Left renal cortex interstitium (tissue), 4 donors: ENCODE data around the gene TNS4. TPM values are rescaled to one million over a fixed set of nuclear protein-coding genes. Genes with fewer than 3 reads are reported as not detected.

ENCODE experiments used
- DNase-seq, 4 donors: peaks; one replicate each; pipeline ENCODE4 v3.0.0-alpha.2; 2013; ENCODE audit warnings: low read depth in 4 of 4, low spot score in 2 of 4, missing footprints in 1 of 4
- polyA plus RNA-seq, 4 donors: library from polyadenylated mRNA; unstranded; fragments of 120-200 nt; gene quantifications; one replicate each; pipeline ENCODE4 v1.2.1, GENCODE V29; 2013; ENCODE audit not compliant: insufficient read length in 4 of 4

TNS4 gene
- polyA plus RNA-seq, 4 donors: 0.05 to 0.32 (median 0.14) TPM

DNA sequence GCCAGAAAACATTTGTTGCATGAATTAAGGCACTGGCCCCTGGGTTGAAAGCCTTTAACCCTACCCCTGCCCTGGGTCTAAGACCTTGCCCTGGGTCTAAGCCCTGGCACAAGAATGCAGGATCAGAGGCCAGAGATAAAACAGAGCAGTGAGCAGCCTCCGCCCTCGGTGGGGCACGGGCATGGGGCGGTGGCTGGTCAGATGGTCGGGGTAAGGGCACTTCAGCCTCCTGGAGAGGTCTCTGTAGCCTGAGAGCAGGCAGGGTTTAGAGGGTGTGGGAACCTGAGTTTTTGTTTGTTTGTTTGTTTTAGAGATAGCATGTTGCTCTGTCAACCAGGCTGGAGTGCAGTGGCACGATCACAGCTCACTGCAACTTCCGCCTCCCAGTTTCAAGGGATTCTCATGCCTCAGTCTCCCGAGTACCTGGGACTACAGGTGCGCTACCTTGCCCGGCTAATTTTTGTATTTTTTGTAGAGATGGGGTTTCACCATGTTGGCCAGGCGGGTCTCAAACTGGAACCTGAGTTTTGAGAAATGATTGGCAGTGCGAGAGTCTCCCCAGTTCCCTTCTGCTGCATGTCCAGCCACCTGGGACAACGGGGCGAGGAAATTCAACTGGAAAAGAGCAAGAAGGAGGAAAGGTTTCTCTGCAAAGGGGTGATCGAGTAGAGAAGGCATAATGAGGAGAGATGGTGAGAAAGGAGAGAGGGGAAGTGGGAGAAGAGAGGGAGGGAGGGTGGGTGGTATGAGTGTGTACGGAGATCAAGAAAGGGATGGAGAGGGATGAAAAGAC lies 27.7 kb downstream of the TNS4 start:
- no peak for DNase-seq

DNA sequence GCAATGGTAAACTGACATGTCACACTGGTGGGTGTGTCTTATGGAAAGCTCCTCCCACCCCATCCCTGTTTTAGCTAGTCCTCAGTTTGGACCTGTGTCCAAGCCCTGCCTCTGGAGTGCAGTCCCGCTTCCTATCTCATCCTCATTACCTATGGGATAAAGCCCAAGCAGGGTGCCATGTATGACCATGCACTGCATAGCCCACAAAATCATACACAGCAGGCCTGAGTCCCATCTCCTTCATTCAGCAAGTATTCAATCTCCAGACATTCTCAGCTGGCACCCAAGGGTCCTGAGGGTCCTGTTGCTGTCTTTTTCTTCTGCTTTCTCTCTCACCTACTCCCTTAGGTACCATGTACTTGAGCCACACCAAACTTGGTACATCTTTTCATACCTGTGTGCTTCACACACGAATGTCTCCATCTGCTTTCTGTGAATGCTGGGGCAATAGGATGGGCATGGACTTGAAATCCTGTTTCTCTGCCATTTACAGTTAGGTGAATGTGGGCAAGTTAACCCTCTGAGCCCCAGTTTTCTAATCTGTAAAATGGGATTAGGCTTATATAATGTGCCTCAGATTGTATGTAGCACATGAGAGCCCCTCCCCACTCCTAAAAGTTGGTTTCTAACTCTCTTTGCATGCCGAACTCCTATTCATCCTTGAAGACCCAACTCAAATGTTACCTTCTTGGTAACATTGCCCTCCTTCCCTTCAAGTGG lies 28.5 kb downstream of the TNS4 start:
- no peak for DNase-seq

DNA sequence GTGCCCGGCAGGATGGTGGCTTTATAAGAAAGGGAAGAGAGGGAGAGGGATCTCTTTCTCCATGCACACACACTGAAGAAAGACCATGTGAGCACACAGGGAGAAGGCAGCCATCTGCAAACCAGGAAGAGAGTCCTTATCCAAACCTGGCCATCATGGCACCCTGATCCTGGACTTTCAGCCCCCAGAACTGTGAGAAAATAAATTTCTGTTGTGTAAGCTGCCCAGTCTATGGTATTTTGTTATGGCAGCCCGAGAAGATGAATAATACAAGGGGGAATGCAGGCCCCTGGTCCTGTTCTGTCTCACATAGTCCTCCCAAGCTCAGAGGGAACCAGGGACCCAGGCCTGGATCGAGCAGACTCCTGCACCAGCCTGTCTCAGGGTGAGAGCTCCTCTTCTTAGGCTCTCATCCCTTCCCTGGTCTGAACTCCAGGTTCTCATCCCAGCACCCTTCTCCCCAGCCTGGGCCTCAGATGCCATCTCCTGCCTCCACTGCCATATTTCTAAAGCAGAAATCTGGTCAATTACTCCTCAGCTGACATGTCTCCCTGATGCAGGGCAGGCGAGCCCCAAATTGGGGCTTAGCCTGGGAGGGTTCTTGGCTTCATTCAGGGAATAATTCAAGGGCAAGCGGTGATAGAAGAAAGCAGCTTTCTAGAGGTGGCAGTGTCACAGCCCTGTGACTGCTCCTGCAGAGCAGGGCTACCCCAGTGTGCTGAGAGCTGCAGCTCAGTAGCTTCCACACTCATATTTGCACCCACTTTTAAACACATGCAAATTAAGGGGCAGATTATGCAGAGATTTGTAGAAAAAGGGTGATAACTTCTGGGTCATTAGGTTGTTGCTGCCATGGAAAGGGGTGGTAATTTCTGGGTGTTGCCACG lies 29.3 kb downstream of the TNS4 start:
- DNase-seq: no peak

DNA sequence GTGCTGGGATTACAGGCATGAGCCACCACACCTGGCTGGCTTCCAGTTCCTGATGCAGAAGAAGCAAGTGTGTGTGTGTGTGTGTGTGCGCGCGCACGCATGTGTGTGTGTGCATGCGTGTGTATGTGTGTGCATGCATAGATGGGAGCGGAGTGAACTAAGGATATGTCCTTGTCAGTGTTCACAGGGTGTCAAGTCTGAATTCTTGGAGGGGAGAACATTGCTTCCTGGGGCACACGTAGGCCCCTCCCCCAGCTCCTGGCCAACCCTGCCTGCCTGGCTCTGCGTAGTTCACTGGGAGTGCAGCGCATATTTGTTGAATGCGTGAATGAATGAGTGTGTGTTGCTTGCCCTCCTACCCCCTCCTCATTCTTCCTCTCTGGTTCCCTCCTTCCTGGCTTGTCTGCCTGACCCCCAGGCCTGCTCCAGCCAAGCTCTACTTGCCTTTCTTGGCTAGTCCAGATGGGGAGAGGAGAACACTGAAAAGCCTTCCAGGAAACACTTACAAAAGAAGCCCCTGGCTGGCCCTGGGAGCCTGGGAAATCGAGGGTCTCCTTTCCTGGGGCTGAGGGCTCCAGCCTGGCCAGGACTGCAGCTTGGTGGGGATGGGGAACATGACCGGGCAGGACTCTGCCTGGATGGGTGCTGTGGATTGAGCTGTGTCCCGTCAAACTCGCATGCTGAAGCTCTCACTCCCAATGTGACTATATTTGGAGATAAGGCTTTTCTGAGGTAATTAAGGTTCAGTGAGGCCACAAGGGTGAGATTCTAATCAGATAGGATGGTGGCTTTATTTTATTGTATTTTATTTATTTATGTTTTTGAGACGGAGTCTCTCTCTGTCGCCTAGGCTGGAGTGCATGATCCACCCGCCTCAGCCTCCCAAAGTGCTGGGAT lies 30.2 kb downstream of the TNS4 start:
- DNase-seq: no peak

DNA sequence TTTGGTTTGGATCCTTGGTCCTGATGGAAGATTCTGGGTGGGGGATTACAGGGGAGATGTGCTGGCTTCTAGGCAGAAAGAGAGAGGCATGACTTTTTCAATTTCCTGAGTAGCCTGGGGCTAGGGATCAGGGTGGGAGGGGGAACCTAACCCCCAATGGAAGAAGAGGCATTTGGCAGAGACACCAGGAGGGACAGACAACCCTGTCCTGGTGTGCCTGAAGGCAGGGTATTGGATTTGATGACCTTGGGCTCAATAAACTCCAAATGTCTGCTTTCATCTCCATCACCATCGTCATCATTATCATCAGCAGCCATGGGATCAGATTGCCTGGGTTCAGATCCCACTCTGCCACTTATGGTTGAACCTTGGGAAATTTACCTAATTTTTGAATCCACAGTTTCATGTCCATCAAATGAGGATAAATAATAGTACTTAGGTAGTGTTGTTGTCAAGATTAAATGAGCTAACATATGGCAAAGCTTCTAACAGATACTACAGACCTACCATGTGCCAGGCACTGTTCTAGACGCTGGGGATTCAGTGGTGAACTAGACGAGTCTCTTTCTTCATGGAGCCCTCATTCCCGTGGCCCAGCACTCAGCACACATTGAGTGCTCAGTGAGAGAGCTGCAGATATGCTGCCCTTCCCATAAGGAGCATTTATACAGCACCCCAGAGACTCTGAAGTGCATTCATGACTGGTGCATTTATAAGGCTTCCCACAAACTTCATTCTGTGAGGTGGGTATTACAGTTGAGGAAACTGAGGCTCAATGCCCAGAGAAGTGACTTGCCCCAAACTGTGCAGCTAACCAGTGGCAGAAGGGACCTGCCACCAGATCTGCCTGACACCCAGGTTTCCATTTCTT lies 31.4 kb downstream of the TNS4 start:
- no peak for DNase-seq

DNA sequence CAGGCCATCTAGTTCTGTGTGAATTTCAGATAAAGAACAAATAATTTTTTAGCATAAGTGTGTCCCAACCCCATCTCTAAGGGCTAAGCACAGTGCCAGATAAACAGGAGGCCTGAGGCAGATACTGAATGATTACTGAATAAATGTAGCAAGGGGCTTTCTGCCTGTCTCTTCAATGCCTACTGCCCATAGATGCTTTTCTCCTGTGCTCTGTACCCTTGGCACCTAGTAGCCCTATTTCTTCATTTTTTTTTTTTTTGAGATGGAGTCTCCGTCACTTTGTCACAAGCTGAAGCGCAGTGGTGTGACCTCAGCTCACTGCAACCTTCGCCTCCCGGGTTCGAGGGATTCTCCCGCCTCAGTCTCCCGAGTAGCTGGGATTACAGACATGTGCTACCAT lies 32.9 kb downstream of the TNS4 start:
- no peak for DNase-seq

DNA sequence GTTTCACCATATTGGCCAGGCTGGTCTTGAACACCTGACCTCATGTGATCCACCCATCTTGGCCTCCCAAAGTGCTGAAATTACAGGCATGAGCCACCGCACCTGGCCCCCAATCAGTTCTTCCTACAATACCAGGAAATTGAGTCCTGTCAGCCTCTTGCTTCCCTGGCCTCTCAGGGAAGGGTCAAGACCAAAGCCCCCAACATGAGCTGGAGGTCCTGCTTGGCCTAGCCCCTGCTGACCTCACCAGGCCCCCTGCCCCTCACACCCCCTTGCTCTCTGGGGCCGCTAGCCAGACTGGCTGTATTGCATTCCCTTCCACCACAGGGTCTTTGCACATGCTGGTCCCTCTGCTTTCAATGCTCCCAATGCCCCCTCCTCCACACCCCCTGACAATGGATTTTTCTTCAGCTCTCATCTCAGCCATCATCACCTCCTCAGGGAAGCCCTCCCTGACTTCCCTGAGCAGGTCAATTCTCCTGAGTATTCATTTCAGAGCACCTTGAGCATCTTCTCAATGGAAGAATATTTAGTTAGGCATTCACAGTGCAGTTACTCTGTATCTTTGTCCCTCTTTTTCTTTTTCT lies 34.0 kb downstream of the TNS4 start:
- DNase-seq: no peak

DNA sequence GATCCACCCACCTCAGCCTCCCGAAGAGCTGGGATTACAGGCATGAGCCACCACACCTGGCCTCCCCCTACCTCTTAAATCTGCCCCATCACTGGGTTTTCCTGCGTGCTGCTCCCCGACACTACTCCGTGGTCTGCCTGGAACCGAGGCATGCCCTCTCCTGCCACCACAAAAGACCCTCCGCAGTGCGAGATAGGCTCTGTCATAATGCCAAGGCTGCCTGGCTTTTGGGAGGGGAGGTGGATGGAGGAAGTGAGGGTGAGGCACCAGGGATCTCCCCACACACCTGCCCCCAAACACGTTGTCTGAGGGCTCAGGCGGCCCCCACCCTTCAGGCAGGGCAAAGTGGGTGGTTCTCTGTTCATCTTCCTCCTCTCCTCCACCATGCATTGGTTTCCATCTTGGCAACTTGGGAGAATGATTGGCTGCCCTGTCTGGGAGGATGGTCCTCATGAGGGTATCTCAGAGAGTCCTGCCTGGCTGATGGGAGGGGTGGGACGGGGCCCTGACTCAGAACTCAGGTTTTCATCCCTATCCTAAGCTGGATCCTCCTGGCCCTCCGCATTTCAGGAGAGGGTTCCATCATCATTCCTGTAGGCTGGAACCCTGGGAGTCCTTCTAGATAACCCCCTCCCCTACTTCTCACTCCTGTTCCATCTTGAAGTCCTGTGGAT lies 35.0 kb downstream of the TNS4 start:
- no peak for DNase-seq

DNA sequence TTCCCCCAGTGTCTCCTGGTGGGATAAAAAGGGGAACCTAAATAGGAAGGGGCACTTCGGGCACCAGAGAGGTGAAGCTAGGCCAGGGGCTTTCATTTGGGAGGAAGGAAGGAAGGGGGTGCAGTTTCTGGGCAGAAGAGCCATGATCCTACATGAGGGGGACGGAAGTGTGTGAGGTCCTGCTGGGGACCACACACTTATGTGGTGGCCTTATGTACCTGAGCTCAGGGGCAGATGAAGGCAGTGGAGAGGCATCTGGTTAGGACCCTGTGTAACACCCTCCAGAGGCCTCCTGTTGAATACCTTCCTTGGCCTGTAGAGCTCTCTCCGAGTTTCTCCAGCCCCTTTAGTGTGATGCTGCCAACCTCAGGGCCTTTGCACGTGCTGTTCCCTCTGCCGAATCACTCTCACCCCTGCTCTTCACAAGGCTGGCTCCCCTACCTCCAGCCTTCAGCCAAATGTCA lies 37.0 kb downstream of the TNS4 start:
- DNase-seq: no peak

DNA sequence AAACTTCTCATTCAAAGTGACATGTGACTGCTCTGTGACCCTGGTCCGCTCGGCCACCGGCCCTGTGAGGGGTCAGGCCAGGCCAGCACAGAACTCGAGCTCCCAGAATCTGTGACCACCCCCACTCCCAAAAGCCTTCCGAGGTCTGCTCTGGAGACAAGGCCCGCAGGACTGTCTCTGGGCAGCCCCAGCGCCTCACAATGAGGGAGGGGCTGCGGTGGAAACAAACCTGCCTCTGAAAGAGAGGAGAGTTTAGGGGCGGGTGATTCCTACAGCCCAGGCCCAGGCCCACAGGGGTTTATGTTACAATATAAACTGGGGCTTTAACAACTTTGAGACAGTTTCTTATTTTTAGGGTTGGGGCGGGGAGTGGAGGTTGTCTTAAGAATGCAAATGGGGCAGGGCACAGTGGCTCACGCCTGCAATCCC lies 38.3 kb downstream of the TNS4 start:
- no peak for DNase-seq

DNA sequence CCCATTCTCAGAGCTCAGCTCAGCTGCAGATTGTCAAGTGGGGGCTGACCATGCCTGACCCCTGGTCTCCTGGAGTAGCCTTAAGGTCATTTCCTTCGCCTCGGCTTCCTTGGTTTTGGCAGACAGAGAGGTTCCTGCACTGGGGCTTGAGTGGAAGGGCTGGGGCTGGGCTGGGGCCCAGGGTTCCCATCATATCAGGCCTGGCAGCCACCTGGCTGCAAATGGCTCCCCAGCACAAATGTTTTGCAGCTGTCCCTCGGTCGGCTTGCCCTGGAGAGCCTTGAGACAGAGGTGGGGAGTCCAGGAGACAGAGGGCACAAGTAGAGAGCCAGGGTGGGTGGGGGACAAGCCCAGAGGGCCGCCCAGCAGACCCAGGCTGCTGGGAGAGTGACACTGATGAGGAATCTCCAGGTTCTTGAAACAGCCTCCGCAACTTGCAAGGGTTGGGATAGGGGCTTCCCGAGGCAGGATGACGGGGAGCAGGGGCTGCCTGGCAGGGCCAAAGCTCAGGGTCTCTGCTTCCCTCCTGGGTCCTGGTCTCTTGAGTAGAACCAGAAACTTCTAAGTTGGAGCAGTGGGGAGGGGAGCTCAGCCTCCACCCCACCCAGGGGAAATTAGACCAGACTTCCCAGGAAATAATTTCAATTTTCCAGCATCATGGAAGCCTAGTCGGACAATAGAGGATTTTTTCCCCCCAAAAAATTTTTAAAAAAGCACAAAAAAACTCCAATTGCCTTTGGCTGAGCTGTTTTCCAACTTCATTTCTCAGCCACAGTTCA lies 38.9 kb downstream of the TNS4 start:
- DNase-seq: no peak

DNA sequence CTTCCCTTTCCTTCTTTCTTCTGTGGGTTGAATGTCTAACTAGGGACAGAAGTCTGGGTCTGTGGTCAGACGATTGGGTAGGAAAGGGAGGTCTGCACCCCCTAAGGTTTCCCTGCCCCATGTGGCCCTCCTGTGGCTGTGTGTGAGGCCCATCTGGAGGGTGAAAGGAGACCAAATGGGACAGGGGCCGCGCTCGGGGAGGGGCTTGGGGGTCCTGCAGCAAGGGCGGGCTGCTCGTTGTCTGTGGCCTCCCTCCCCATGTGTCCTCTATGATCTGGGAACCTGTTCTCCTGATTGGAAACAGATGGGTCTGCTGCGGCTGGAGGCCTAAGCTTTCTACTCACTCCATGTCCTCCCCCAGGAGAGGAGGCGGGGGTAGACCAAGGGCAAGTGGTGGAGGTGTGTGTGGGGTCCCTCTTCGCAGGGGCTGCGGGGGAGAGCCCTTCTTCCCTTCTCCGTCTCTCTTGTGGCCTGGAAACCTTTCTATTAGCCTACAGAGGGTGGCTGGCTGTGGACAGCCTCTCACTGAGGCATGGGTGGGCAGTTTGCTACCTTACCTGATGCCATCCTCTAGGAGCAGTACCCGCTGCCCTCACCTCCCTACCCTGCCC lies 39.6 kb downstream of the TNS4 start:
- no peak for DNase-seq

DNA sequence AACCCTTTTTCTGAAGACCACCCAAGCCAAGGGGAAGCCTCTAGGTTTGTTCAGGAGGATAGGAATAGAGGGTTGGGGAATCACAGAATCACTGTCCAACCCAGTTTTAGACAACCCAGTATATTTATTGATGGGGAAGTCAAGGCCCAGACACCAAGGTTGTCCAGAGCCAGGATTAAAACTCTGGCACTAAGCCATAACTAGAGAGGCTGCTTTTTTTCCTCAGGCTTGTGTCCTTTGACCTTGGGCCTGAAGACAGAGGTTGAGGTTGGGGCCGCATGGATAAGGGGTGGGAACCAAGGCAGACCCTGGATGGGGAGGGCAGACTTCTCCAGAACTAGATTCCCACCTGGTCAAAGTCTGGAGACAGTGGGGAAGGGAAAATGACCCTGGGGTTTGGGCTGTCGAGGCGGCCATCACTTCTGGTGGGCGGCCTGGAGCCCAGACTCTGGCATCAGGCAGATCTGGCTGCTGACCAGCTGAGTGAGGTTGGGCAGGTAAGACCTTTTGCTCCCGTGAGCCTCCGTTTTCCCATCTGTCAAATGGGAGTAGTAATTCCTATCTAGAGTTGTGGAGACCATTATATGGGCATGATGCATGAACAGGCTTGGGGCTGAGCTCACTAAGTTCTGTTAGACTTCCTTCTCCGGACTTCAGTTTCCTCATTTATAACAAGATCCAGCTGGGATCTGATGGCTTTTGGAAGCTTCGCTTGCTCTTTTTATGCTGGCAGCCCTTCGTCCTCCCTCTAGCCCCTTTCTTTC lies 40.3 kb downstream of the TNS4 start:
- no peak for DNase-seq

DNA sequence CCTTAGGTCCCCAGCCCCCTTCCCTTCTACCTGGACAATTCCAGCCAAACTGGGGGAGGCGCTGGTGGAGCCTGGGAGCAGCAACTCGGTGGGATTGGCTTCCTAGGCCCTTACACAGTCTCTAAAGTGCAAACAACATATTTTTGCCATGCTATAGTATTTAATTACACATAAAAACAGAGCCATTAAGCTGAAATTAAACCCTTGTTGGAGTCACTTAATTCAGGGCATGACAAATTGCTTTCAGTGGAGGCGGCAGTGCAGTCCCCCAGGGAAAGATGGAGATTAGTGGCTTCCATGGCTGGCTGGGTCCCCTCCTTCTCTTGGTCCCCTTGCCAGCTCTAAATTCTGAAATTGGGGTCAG lies 40.8 kb downstream of the TNS4 start:
- DNase-seq: no peak

DNA sequence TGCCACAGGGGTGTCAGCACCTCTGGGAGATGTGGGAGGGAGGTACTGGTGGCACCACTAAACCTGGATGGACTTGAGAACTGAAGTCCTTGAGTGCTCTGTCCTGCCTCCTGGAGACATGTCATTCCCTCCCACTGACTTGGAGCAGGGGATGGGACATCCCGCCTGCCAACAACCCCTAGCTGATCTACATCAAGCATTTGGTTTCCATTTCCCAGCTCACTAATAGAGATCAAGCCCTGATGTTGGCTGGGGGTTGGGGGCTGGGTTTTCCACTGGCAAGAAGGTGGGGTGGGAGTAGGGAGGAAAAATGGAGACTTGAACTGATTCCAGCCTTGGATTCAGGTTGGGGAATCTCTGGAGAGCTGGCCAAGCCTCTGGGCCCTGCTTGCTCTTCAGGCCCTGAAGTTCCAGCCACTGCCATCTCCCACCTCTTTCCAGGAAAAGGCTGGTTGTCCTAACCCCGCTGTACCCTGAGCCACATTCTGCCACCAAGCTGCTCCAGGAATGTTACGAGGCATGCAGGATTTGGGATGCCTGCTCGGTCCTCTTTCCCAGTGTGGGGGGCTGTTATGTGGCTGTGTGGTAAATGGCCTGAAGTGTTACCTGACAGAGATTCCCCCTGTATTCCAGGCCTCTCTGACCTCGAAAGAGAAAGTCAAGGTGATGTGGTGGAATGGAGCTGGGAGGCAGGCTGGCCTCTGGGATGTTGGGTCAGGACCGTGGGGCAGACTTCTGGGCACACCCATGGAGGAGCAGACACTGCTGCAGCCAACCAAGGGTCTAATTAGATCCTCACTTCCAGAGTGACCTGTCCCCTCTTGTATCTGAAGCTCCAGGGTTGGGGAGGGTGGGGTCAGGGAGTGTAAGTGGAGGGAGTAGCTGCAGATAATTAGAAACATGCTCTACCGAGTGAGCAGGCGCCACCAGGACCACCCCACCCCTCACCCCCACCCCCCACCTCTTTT lies 41.5 kb downstream of the TNS4 start:
- DNase-seq: no peak
